Measurements from ENCODE around the gene WDFY3.

DNA sequence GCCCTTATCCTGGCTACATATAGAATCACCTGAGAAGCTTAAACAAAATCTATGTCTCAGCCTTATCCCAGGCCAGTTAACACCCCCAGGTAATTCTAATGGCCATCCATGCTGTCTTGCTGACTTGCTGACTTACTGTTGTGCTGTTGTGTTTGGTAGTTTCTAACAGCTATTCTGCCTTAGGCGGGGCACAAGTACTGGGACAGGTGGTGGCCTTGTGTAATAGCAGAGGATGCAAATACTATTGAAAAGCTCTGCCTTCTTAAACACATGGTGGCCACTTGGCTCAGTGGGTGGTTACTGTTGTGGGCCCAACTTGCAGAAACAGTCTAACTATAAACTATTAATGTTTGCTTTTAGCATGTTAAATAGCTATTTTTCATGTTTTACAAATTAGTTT lies 327.3 kb downstream of the WDFY3 start:
- TF ChIP-seq ARNT (IDR thresholded peaks at IDR 0.05) (no peak), NFRKB (IDR thresholded peaks at IDR 0.05) (no peak), TARDBP (IDR thresholded peaks at IDR 0.05) (no peak), BHLHE40 (IDR thresholded peaks at IDR 0.05; ENCODE audit: borderline replicate concordance) (no peak), FOXM1 (IDR thresholded peaks at IDR 0.05; ENCODE audit: borderline replicate concordance) (no peak), SUZ12 (IDR thresholded peaks at IDR 0.05) (no peak), ELF4 (IDR thresholded peaks at IDR 0.05) (no peak), FOXK2 (IDR thresholded peaks at IDR 0.05) (no peak), L3MBTL2 (conservative IDR thresholded peaks at IDR 0.05) (no peak), SP1 (IDR thresholded peaks at IDR 0.05) (no peak)
